Measurements from ENCODE around the gene RGS7. TPM values are rescaled to one million over a fixed set of nuclear protein-coding genes. Genes with fewer than 3 reads are reported as not detected.

RGS7 gene
- total and polyA plus RNA-seq, 5 donors = 0.02 TPM; not detected in 4

DNA sequence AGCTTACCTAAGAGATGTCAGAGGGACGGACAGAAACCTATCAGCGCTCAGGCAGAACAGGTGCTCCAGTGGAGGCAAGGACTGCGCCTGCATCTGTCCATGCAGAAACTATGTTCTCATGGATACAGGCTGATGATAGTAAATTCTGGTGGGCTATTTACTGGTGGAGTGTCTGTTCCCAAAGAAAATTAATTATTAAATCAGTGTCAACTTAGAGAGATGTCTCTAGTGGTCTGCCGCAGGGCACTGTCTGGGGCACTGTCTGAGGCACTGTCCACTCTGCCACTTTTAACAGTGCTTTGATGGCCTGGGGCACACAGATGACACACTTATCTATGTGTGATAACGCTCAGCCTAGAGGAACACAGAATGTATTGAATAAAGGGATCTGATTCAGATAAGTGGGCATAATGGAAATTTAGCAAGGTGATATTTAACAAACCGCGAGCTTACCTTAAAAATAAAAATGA lies 148.1 kb downstream of the RGS7 start:
- Histone ChIP-seq H3K4me1 (ENCODE audit: control insufficient read depth, insufficient read depth, low read length) (no peaks in the 10 kb centered on the region), H3K4me3 (ENCODE audit: low read length) (no peak overlapping the region), H3K9me3 (ENCODE audit: control insufficient read depth, low read length) (no peaks in the 10 kb centered on the region), H3K27me3 (ENCODE audit: control insufficient read depth, insufficient read depth) (no peaks in the 10 kb centered on the region), H3K27ac (ENCODE audit: low read length) (no peak overlapping the region)
- WGBS = 79% methylated on average over 7 of the region's 7 CpGs
- DNase-seq (no peak), ATAC-seq (no peak)
- intact Hi-C loops (cut with DNase I) = no loop called here

DNA sequence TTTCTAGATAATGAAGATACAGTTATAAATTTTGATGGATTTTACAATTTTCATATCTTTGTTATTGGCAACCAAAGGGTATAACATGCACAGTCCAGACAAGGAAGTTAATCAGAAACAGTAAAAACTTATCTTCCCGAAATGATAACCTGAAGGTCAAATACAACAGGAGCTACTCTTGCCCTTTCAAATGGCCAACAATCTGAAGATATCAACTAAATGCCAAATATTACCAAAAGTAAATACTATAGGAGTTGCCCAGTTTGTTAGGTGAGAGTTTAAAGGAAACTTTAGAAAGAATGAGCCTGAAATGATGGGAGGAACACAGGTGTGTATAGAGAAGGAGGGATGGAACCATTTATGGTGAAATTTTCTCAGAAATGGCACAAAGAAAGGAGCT lies 153.2 kb downstream of the RGS7 start:
- Histone ChIP-seq H3K4me1 (ENCODE audit: control insufficient read depth, insufficient read depth, low read length) (no peaks in the 10 kb centered on the region), H3K4me3 (ENCODE audit: low read length) (no peak overlapping the region), H3K9me3 (ENCODE audit: control insufficient read depth, low read length) (no peaks in the 10 kb centered on the region), H3K27me3 (ENCODE audit: control insufficient read depth, insufficient read depth) (no peaks in the 10 kb centered on the region), H3K27ac (ENCODE audit: low read length) (no peak overlapping the region)
- intact Hi-C loops (cut with DNase I) = no loop called here
- ATAC-seq = no peak
- DNase-seq = no peak
- WGBS = 45% methylated on average over 1 of the region's 1 CpG

DNA sequence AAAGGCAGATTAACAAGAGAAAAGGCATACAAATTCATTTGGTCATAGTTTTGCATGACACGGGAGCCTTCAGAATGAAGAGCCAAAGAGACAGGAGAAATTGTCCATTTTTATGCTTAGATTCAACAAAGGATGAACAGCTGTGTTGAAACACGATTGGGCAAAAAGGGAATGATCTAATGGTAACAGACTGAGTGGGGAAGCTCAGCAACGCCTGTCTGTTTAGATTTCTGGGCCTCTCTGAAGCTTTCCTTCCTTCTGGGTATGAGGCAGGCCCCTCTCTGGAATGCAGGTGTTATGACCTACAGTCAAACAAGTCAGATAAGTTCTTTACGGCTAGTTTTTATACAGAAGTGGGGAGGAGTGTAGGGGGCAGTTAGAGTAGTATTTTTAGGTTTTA lies 154.6 kb downstream of the RGS7 start:
- 12% methylated on average over 4 of the region's 4 CpGs for WGBS

DNA sequence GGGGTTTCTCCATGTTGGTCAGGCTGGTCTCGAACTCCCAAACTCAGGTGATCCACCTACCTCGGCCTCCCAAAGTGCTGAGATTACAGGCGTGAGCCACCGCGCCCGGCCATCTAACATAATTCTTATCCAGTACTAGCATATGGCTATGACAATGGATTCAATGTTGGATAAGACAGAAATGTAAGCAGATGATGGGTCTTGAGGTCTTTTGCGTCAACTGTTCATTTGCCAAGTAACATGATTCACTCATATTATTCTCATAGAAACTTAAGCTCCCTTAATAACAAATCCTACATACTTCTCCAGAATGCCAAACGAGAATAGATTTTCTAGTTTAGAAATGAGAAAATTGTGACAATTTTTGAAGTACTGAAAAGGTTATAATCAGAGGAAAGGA lies 170.3 kb downstream of the RGS7 start:
- Histone ChIP-seq H3K4me1 (ENCODE audit: control insufficient read depth, insufficient read depth, low read length) (no peaks in the 10 kb centered on the region), H3K9me3 (ENCODE audit: control insufficient read depth, low read length) (no peaks in the 10 kb centered on the region), H3K4me3 (ENCODE audit: low read length) (no peak overlapping the region), H3K27me3 (ENCODE audit: control insufficient read depth, insufficient read depth) (no peaks in the 10 kb centered on the region), H3K27ac (ENCODE audit: low read length) (no peak overlapping the region)
- intact Hi-C loops (cut with DNase I) = no loop called here
- ATAC-seq = no peak
- DNase-seq = no peak
- WGBS = 86% methylated on average over 8 of the region's 8 CpGs

More for the DNA sequence above, 154.6 kb downstream of the RGS7 start:
- no peak overlapping the region for H3K4me3 ChIP-seq (ENCODE audit: low read length)
- intact Hi-C loops (cut with DNase I) = no loop called here
- no peak for DNase-seq
- H3K27me3 ChIP-seq (ENCODE audit: control insufficient read depth, insufficient read depth) = no peaks in the 10 kb centered on the region
- H3K27ac ChIP-seq (ENCODE audit: low read length) = no peak overlapping the region
- no peaks in the 10 kb centered on the region for H3K4me1 ChIP-seq (ENCODE audit: control insufficient read depth, insufficient read depth, low read length)
- no peak for ATAC-seq
- H3K9me3 ChIP-seq (ENCODE audit: control insufficient read depth, low read length) = no peaks in the 10 kb centered on the region

DNA sequence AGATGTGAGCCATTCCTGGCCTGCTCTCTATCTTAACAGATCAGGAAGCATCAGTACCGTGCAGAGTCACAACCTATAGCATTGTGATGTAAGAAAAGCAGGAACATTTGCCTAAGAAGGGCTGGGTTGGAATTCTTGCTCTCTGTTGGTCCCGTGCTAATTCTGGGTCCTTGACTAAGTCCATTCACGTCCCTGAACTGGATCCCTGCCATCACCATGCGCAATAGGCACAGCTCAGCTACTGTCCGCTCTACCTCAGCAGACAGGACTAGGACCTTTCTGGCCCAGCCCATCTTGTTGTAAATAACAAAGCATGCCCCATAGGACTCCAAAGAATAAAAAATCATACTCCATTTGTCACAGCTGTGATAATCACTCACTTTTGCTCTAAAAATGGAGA lies 175.0 kb downstream of the RGS7 start:
- Histone ChIP-seq H3K4me3 (ENCODE audit: low read length) (no peak overlapping the region), H3K4me1 (ENCODE audit: control insufficient read depth, insufficient read depth, low read length) (no peaks in the 10 kb centered on the region), H3K27me3 (ENCODE audit: control insufficient read depth, insufficient read depth) (no peaks in the 10 kb centered on the region), H3K27ac (ENCODE audit: low read length) (no peak overlapping the region), H3K9me3 (ENCODE audit: control insufficient read depth, low read length) (no peaks in the 10 kb centered on the region)
- no peak for DNase-seq
- ATAC-seq = no peak
- WGBS = 74% methylated on average over 5 of the region's 5 CpGs
- intact Hi-C loops (cut with DNase I) = no loop called here

DNA sequence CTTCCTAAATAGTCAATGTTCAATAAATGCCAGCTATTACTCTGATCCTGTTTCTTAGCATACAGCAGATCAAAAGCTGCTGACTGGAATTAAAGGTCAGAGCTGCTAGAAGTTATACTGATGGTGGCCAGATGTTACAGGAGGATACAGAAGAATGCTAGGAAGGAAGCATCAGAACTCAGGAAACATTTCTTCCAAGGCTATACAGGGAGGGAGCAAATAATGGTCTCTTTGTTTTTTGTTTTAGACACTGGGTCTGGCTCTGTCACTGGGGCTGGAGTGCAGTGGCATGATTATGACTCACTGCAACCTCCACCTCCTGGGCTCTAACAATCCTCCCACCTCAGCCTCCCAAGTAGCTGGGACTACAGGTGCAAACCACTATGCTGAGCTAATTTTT lies 175.5 kb downstream of the RGS7 start:
- H3K4me3 ChIP-seq (ENCODE audit: low read length) = no peak overlapping the region
- DNase-seq (no peak), ATAC-seq (no peak)
- no peaks in the 10 kb centered on the region for H3K27me3 ChIP-seq (ENCODE audit: control insufficient read depth, insufficient read depth)
- no peak overlapping the region for H3K27ac ChIP-seq (ENCODE audit: low read length)
- no peaks in the 10 kb centered on the region for H3K9me3 ChIP-seq (ENCODE audit: control insufficient read depth, low read length)
- no peaks in the 10 kb centered on the region for H3K4me1 ChIP-seq (ENCODE audit: control insufficient read depth, insufficient read depth, low read length)
- intact Hi-C loops (cut with DNase I) = no loop called here

DNA sequence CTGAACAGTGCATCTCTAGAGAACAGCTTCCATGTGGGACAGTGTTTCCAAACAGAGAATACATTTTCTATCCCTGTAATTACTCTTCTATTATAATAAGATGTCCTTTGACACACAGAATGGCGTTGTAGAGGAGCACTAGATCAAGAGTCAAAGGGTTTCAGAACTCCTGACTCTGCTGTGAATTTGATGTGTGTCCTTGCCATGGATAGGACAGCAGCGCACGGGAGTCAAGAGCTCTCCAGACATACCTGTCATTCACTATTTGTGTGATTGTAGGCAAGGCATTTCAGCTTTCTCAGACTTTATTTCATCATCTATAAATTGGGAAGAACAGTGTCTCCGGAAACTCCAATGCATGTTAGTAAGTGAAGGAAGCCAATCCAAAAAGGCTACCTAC lies 176.4 kb downstream of the RGS7 start:
- Histone ChIP-seq H3K4me1 (ENCODE audit: control insufficient read depth, insufficient read depth, low read length) (no peaks in the 10 kb centered on the region), H3K9me3 (ENCODE audit: control insufficient read depth, low read length) (no peaks in the 10 kb centered on the region), H3K27ac (ENCODE audit: low read length) (no peak overlapping the region), H3K27me3 (ENCODE audit: control insufficient read depth, insufficient read depth) (no peaks in the 10 kb centered on the region), H3K4me3 (ENCODE audit: low read length) (no peak overlapping the region)
- DNase-seq = no peak
- intact Hi-C loops (cut with DNase I) = no loop called here
- ATAC-seq = no peak
- WGBS = 66% methylated on average over 4 of the region's 4 CpGs

DNA sequence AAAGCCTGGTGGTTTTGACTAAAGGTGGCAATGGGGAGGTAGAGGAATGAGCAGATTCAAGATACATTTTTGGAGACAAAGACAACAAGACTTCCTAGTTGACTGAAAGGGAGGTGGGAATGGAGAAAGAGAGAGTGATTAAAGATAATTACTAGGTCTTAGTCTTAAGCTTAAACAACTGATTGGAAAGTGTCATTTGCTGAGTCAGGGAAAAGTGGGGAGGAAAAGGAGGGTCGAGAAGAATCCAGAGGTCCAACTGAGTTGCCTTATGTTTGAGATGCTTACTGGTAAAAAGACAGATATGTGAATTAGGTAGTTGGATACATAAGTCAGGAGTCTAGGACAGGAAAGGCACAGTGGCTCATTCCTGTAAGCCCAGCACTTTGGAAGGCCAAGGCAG lies 179.3 kb downstream of the RGS7 start:
- intact Hi-C loops (cut with DNase I) = no loop called here
- H3K4me3 ChIP-seq (ENCODE audit: low read length) = no peak overlapping the region
- no peaks in the 10 kb centered on the region for H3K27me3 ChIP-seq (ENCODE audit: control insufficient read depth, insufficient read depth)
- DNase-seq (no peak), ATAC-seq (no peak)
- WGBS = 63% methylated on average over 1 of the region's 1 CpG
- H3K27ac ChIP-seq (ENCODE audit: low read length) = no peak overlapping the region
- H3K4me1 ChIP-seq (ENCODE audit: control insufficient read depth, insufficient read depth, low read length) = no peaks in the 10 kb centered on the region
- H3K9me3 ChIP-seq (ENCODE audit: control insufficient read depth, low read length) = no peaks in the 10 kb centered on the region

DNA sequence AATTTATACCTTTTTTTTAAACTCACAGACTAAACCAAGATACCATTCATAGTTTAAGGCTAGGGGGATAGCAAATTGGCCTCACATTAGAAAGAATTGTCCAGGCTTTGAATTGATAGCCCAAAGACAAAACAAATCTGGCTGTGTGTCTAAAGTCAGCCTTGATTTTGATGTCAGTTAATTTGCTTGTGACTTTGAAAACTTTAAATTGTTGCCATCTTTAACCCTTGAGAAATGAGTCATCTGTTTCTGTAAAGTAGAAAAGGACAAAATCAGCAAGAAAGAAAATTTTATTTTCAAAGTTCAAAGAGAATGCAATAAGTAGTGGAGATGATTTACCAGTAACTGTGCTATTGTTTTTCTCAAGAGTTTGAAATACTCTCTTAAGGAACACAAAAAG lies 184.5 kb downstream of the RGS7 start:
- Histone ChIP-seq H3K9me3 (ENCODE audit: control insufficient read depth, low read length) (no peaks in the 10 kb centered on the region), H3K4me1 (ENCODE audit: control insufficient read depth, insufficient read depth, low read length) (no peaks in the 10 kb centered on the region), H3K4me3 (ENCODE audit: low read length) (no peak overlapping the region), H3K27ac (ENCODE audit: low read length) (no peak overlapping the region), H3K27me3 (ENCODE audit: control insufficient read depth, insufficient read depth) (no peaks in the 10 kb centered on the region)
- no peak for ATAC-seq
- intact Hi-C loops (cut with DNase I) = no loop called here
- no peak for DNase-seq

DNA sequence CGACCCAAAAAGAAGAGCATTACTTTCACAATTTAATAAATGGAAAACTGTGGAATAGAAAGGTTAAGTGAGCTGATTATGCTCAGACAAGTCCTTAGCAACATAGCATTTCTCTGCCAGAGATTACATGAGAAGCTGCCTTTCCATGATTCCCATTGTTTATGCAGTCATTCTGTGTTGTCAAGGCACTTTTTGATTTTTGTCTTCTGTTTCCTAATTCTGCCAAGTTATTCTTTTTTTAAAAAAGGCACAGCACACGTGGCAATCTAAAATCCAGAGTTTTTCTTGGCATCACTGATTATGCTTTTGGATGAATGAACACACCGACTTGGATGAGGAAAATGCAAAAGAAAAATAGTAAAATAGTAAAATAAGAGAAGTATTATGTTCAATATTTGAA lies 185.0 kb downstream of the RGS7 start:
- H3K4me1 ChIP-seq (ENCODE audit: control insufficient read depth, insufficient read depth, low read length) = no peaks in the 10 kb centered on the region
- intact Hi-C loops (cut with DNase I) = no loop called here
- DNase-seq (no peak), ATAC-seq (no peak)
- H3K4me3 ChIP-seq (ENCODE audit: low read length) = no peak overlapping the region
- no peaks in the 10 kb centered on the region for H3K9me3 ChIP-seq (ENCODE audit: control insufficient read depth, low read length)
- 27% methylated on average over 3 of the region's 3 CpGs for WGBS
- H3K27me3 ChIP-seq (ENCODE audit: control insufficient read depth, insufficient read depth) = no peaks in the 10 kb centered on the region
- no peak overlapping the region for H3K27ac ChIP-seq (ENCODE audit: low read length)

DNA sequence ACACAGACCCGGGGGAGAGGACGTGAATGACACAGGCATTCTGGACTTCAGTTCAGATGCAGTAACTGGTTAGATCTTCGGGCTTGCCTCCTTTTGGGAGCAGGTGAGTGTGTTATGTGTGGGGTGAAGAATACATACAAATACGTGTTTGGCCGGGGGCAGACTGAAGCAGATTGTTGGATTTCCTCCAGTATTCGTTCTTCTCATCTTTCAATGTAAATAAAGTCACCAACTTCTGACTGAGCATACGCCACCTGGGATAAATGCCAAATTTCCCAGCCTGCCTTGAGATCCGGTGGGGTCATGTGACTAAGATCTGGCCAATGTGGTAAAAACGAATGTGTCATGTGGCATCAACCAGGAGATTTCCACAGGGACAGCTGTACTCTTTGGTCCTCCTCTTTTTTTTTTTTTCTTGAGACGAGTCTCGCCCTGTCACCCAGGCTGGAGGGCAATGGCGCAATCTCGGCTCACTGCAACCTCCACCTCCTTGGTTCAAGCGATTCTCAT lies 189.8 kb downstream of the RGS7 start:
- Histone ChIP-seq H3K9me3 (ENCODE audit: control insufficient read depth, low read length) (no peaks in the 10 kb centered on the region), H3K27me3 (ENCODE audit: control insufficient read depth, insufficient read depth) (no peaks in the 10 kb centered on the region), H3K27ac (ENCODE audit: low read length) (no peak overlapping the region), H3K4me1 (ENCODE audit: control insufficient read depth, insufficient read depth, low read length) (no peaks in the 10 kb centered on the region), H3K4me3 (ENCODE audit: low read length) (no peak overlapping the region)
- intact Hi-C loops (cut with DNase I) = no loop called here
- 80% methylated on average over 14 of the region's 14 CpGs for WGBS
- no peak for ATAC-seq
- no peak for DNase-seq

DNA sequence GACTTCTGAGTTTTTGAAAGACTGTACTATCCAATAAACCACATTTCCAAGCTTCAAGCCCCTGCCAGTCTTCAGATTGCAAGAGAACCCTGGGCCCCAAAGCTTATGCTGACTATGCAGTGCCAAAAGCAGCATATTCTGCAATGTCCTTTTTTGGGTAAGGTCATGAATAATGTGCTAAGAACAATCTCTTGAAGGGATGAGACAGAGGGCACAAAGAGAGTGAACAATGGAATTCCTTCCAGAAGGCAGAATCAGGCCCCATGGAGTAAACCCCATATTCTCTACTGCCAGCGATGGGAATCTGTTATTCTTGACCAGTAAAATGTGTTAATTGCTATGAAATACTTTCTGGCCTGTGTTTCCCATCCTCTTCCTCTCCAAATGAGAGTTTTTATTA lies 190.4 kb downstream of the RGS7 start:
- DNase-seq (no peak), ATAC-seq (no peak)
- no peaks in the 10 kb centered on the region for H3K9me3 ChIP-seq (ENCODE audit: control insufficient read depth, low read length)
- intact Hi-C loops (cut with DNase I) = no loop called here
- no peak overlapping the region for H3K27ac ChIP-seq (ENCODE audit: low read length)
- H3K4me1 ChIP-seq (ENCODE audit: control insufficient read depth, insufficient read depth, low read length) = no peaks in the 10 kb centered on the region
- no peak overlapping the region for H3K4me3 ChIP-seq (ENCODE audit: low read length)
- no peaks in the 10 kb centered on the region for H3K27me3 ChIP-seq (ENCODE audit: control insufficient read depth, insufficient read depth)
- 71% methylated on average over 1 of the region's 1 CpG for WGBS
